WTC11 (cell line): ENCODE results near the gene POLA1.

Experiments used
- ATF1 ChIP-seq: sonication (generic); formaldehyde crosslinking; IDR thresholded peaks from 2 replicates; pipeline ENCODE4 v1.8.1; 2023; ENCODE audit warnings: mild to moderate bottlenecking, moderate library complexity, missing genetic modification reagents
- ETV6 ChIP-seq: sonication (generic); formaldehyde crosslinking; IDR thresholded peaks from 2 replicates; pipeline ENCODE4 v1.8.1; 2022; ENCODE audit warnings: mild to moderate bottlenecking, missing genetic modification reagents
- JUN ChIP-seq: sonication (generic); formaldehyde crosslinking; IDR thresholded peaks from 2 replicates; pipeline ENCODE4 v1.8.0; 2023; ENCODE audit warnings: mild to moderate bottlenecking, missing genetic modification reagents
- MXD4 ChIP-seq: fragments of 250-450 bp; sonication (Bioruptor Pico); IDR thresholded peaks from 2 replicates; pipeline ENCODE4 v1.8.0; 2021; ENCODE audit warnings: mild to moderate bottlenecking, moderate library complexity, borderline replicate concordance
- RELA ChIP-seq: sonication (generic); formaldehyde crosslinking; IDR thresholded peaks from 2 replicates; pipeline ENCODE4 v1.8.1; 2022; ENCODE audit warnings: missing genetic modification reagents, mild to moderate bottlenecking, borderline replicate concordance
- TF ChIP-seq, protein P1 (sequence below): fragments of 200-600 bp; IDR thresholded peaks from 2 replicates; pipeline ENCODE4 v1.8.0; 2022; ENCODE audit warnings: antibody characterized with exemption
- TF ChIP-seq, protein P2 (sequence below): sonication (generic); formaldehyde crosslinking; IDR thresholded peaks from 2 replicates; pipeline ENCODE4 v1.8.0; 2022; ENCODE audit warnings: mild to moderate bottlenecking, missing genetic modification reagents
- TF ChIP-seq, protein P3 (sequence below): fragments of 250-450 bp; sonication (Bioruptor Pico); IDR thresholded peaks from 2 replicates; pipeline ENCODE4 v1.9.0; 2021; ENCODE audit warnings: mild to moderate bottlenecking
- TF ChIP-seq, protein P4 (sequence below): sonication (generic); formaldehyde crosslinking; IDR thresholded peaks from 2 replicates; pipeline ENCODE4 v1.8.1; 2023; ENCODE audit warnings: mild to moderate bottlenecking, missing genetic modification reagents

DNA sequence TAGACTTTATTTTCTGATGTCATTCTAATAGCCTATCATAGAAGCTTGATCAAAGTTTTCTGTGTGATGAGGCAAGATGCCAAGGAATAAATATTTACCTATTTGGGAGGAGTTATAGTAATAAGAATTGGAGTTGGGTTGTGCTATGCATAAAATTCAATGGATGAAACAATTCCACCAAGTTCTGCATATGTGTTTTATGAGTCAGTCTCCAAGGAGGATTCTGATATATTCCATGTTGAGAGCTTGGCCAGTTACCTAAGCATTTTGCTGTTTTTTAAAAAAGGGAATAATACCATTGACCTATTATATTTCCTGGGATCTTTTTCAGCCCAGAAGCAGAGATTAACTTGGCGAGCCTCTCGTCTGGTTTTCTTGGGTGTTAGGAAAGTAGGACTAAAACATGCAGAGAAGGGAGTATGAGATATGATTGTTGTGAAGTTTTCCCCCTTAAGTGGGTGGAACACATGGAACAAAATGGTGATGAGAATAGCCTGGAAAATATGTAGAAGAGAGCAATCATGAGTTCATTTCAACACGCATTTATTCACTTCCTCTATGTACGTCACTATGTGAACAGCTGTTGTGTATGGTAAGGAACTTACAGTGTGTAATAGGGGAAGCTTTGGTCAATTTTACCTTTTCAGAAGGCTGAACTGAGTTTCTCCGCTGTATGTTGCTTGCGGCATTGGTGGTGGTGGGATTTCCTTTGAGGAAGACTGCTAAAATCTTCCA, 39.2 kb downstream of the POLA1 start:
- TF ChIP-seq, protein P1, sequence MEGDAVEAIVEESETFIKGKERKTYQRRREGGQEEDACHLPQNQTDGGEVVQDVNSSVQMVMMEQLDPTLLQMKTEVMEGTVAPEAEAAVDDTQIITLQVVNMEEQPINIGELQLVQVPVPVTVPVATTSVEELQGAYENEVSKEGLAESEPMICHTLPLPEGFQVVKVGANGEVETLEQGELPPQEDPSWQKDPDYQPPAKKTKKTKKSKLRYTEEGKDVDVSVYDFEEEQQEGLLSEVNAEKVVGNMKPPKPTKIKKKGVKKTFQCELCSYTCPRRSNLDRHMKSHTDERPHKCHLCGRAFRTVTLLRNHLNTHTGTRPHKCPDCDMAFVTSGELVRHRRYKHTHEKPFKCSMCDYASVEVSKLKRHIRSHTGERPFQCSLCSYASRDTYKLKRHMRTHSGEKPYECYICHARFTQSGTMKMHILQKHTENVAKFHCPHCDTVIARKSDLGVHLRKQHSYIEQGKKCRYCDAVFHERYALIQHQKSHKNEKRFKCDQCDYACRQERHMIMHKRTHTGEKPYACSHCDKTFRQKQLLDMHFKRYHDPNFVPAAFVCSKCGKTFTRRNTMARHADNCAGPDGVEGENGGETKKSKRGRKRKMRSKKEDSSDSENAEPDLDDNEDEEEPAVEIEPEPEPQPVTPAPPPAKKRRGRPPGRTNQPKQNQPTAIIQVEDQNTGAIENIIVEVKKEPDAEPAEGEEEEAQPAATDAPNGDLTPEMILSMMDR: no peak
- TF ChIP-seq ETV6 (no peak), MXD4 (CRISPR knock-in tag) (no peak), ATF1 (CRISPR knock-in tag) (no peak), RELA (CRISPR knock-in tag) (no peak), JUN (CRISPR knock-in tag) (no peak)
- TF ChIP-seq, protein P2, sequence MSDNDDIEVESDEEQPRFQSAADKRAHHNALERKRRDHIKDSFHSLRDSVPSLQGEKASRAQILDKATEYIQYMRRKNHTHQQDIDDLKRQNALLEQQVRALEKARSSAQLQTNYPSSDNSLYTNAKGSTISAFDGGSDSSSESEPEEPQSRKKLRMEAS: no peak
- TF ChIP-seq, protein P3, sequence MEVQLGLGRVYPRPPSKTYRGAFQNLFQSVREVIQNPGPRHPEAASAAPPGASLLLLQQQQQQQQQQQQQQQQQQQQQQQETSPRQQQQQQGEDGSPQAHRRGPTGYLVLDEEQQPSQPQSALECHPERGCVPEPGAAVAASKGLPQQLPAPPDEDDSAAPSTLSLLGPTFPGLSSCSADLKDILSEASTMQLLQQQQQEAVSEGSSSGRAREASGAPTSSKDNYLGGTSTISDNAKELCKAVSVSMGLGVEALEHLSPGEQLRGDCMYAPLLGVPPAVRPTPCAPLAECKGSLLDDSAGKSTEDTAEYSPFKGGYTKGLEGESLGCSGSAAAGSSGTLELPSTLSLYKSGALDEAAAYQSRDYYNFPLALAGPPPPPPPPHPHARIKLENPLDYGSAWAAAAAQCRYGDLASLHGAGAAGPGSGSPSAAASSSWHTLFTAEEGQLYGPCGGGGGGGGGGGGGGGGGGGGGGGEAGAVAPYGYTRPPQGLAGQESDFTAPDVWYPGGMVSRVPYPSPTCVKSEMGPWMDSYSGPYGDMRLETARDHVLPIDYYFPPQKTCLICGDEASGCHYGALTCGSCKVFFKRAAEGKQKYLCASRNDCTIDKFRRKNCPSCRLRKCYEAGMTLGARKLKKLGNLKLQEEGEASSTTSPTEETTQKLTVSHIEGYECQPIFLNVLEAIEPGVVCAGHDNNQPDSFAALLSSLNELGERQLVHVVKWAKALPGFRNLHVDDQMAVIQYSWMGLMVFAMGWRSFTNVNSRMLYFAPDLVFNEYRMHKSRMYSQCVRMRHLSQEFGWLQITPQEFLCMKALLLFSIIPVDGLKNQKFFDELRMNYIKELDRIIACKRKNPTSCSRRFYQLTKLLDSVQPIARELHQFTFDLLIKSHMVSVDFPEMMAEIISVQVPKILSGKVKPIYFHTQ (CRISPR knock-in tag): no peak
- TF ChIP-seq, protein P4, sequence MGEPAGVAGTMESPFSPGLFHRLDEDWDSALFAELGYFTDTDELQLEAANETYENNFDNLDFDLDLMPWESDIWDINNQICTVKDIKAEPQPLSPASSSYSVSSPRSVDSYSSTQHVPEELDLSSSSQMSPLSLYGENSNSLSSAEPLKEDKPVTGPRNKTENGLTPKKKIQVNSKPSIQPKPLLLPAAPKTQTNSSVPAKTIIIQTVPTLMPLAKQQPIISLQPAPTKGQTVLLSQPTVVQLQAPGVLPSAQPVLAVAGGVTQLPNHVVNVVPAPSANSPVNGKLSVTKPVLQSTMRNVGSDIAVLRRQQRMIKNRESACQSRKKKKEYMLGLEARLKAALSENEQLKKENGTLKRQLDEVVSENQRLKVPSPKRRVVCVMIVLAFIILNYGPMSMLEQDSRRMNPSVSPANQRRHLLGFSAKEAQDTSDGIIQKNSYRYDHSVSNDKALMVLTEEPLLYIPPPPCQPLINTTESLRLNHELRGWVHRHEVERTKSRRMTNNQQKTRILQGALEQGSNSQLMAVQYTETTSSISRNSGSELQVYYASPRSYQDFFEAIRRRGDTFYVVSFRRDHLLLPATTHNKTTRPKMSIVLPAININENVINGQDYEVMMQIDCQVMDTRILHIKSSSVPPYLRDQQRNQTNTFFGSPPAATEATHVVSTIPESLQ (CRISPR knock-in tag): no peak
